Spleen (tissue), 11 donors: ENCODE measurements around the gene FAM163A. TPM values are rescaled to one million over a fixed set of nuclear protein-coding genes. Genes with fewer than 3 reads are reported as not detected.
"Not testable (repeated sequence)": the region's sequence is repeated elsewhere in the genome, so short reads cannot be mapped to it uniquely, and the experiment has no call there.

Source experiments
- DNase-seq: peaks from one replicate; pipeline ENCODE4 v3.0.0-alpha.2; 2020
- H3K27ac ChIP-seq, 8 donors: fragments of 200-600 bp; sonication (generic) in 7 of 8; 1 replicate in 4 of 8; 2 replicates in 4 of 8; pipeline versions ENCODE4 v1.5.0 to v1.8.0; 2016 to 2021; ENCODE audit warnings: inconsistent platforms in 4 of 8, mild to moderate bottlenecking in 4 of 8, moderate library complexity in 1 of 8
- H3K27me3 ChIP-seq, 7 donors: fragments of 200-600 bp; sonication (generic) in 6 of 7; replicated peaks in 1 of 7; 1 replicate in 4 of 7; 2 replicates in 3 of 7; pipeline versions ENCODE4 v1.5.0 to v1.8.0; 2016 to 2021; ENCODE audit warnings: inconsistent platforms in 3 of 7, mild to moderate bottlenecking in 1 of 7
- H3K36me3 ChIP-seq, 6 donors: fragments of 200-600 bp; sonication (generic) in 5 of 6; 1 replicate in 4 of 6; 2 replicates in 2 of 6; pipeline versions ENCODE4 v1.5.0 to v1.8.0; 2016 to 2021; ENCODE audit warnings: inconsistent platforms in 2 of 6
- H3K4me1 ChIP-seq, 6 donors: fragments of 200-600 bp; sonication (generic) in 5 of 6; 1 replicate in 3 of 6; 2 replicates in 3 of 6; pipeline versions ENCODE4 v1.5.0 to v1.8.0; 2016 to 2021; ENCODE audit warnings: inconsistent platforms in 3 of 6
- H3K4me3 ChIP-seq, 8 donors: fragments of 200-600 bp; sonication (generic) in 7 of 8; 1 replicate in 4 of 8; 2 replicates in 4 of 8; pipeline versions ENCODE4 v1.5.0 to v1.8.0; 2016 to 2021; ENCODE audit warnings: inconsistent platforms in 4 of 8, mild to moderate bottlenecking in 4 of 8, moderate library complexity in 2 of 8
- H3K9me3 ChIP-seq, 8 donors: fragments of 200-600 bp; sonication (generic) in 7 of 8; 1 replicate in 4 of 8; 2 replicates in 4 of 8; pipeline versions ENCODE4 v1.5.0 to v1.8.0; 2016 to 2021; ENCODE audit warnings: inconsistent platforms in 4 of 8
- CTCF ChIP-seq, 11 experiments: fragments of 200-600 bp in 7 of 11; fragments of 450-650 bp in 4 of 11; sonication (generic) in 4 of 11; IDR thresholded peaks in 8 of 11; conservative IDR thresholded peaks in 3 of 11; 1 replicate in 7 of 11; 2 replicates in 4 of 11; pipeline versions ENCODE4 v1.4.0 to v1.8.0; 2016 to 2021; ENCODE audit warnings: antibody characterized with exemption in 11 of 11, inconsistent platforms in 4 of 11, mild to moderate bottlenecking in 1 of 11
- POLR2A ChIP-seq, 3 donors: fragments of 450-650 bp; IDR thresholded peaks; one replicate each; pipeline ENCODE4 v1.5.1; 2017; ENCODE audit warnings: antibody characterized with exemption in 3 of 3, mild to moderate bottlenecking in 1 of 3
- POLR2AphosphoS5 ChIP-seq, 3 donors: sonication (generic); formaldehyde crosslinking; IDR thresholded peaks; one replicate each; pipeline ENCODE4 v1.5.1; 2017; ENCODE audit warnings: antibody characterized with exemption in 3 of 3
- WGBS, 5 donors: extraction: QIAGEN DNeasy Blood & Tissue Kit in 3 of 5; methylation state at CpG; one replicate each; pipeline versions ENCODE4 v1.1.5 to v1.1.7; 2013 to 2018; 5-methylcytosine and 5-hydroxymethylcytosine counted together
- intact Hi-C: fragments of 100-400 bp; cut with DNase I; formaldehyde crosslinking; loops from one replicate; pipeline ENCODE4 v1.15.0; 2023; ENCODE audit warnings: low total_unique reads
- polyA plus RNA-seq, 3 donors: library from polyadenylated mRNA; stranded (reverse); fragments of 200-250 nt; gene quantifications; one replicate each; pipeline ENCODE4 v1.2.1, GENCODE V29; 2013
- total RNA-seq, 7 donors: library from RNA; depleted of rRNA in 3 of 7; stranded (reverse); fragments of >200 nt in 3 of 7; fragmentation: NEBNext Ultra II Directional in 4 of 7; extraction: Animal tissue kit (Norgen Biotek cat#: 25700) in 4 of 7; gene quantifications; one replicate each; pipeline versions ENCODE4 v1.1.0 to v1.2.1, GENCODE V29; 2016 to 2021
- donor health status: healthy with polysubstance abuse.
- donor health status: DM: no; HTN: no; CAD: no; lungs with moderate emphysema.
- donor health status: DM: no; HTN: no; CAD: no.
- donor health status: Bipolar disorder and iron deficiency.
- donor health status: healthy.
- donor health status: DM: no; HTN: no; CAD: no.
- donor health status: DM: yes; HTN: yes; CAD: no.

Gene FAM163A
- total and polyA plus RNA-seq, 10 donors = 0.14 to 0.47 (median 0.21) TPM; not detected in 3

DNA sequence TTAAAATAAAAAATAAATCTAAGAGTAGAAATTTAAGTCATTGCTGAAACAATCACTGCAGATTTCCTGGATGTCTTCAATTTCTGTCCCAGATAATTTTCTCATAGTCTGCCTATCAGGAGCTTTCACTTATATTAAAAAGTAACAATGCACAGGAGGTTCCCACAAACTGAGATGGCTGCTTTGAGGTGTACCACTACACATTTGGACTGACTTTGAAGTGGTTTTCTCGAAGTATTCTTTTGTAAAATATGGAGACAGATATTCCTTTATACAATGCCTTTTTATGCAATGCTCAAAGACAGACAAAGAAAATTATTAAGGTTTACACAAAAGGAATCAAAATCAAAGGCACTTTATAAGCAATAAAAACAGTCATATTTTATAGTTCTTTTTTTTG, 110.0 kb downstream of the FAM163A start:
- intact Hi-C loops = no loop called here
- TF ChIP-seq CTCF (IDR thresholded peaks at IDR 0.05 in 8 of 11, conservative IDR thresholded peaks at IDR 0.05 in 3 of 11) (no peak), POLR2A (IDR thresholded peaks at IDR 0.05) (no peak), POLR2AphosphoS5 (IDR thresholded peaks at IDR 0.05) (no peak)
- Histone ChIP-seq H3K27ac (no peak overlapping the region), H3K27me3 (no peaks in the 10 kb centered on the region), H3K4me1 (peaks cover 0 to 7% (median 0%) of the 10 kb centered on the region in 6 donors), H3K36me3 (peaks cover 0 to 99% (median 45%) of the 10 kb centered on the region in 6 donors), H3K4me3 (no peak overlapping the region), H3K9me3 (no peaks in the 10 kb centered on the region)
- DNase-seq = no peak
- WGBS, 5 donors = 67 to 89% (median 86%) methylated on average over 1 of the region's 1 CpG

DNA sequence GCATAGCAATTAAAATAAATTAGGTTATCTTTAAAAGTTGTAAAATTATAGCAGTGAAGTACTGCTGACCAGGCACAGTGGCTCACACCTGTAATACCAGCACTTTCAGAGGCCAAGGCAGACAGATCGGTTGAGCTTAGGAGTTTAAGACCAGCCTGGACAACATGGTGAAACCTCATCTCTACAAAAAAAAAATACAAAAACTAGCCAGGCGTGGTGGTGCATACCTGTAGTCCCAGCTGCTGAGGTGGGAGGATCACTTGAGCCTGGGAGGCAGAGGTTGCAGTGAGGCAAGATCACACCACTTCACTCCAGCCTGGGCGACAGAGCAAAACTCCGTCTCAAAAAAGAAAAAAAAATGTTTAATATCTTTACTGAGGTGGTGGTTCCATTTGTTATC, 112.7 kb downstream of the FAM163A start:
- H3K27me3 ChIP-seq, H3K9me3 ChIP-seq, H3K4me1 ChIP-seq, DNase-seq, H3K27ac ChIP-seq, H3K4me3 ChIP-seq, intact Hi-C loops: not testable (repeated sequence)
- peaks cover 0 to 99% (median 21%) of the 10 kb centered on the region in 6 donors for H3K36me3 ChIP-seq
- WGBS, 5 donors = 93 to 98% (median 94%) methylated on average over 4 of the region's 4 CpGs

- Histone ChIP-seq H3K27me3 (no peaks in the 10 kb centered on the region), H3K27ac (no peak overlapping the region), H3K4me1 (peaks cover 0 to 7% (median 0%) of the 10 kb centered on the region in 6 donors), H3K36me3 (peaks cover 0 to 99% (median 19%) of the 10 kb centered on the region in 6 donors), H3K9me3 (no peaks in the 10 kb centered on the region), H3K4me3 (no peak overlapping the region)
- TF ChIP-seq POLR2AphosphoS5 (IDR thresholded peaks at IDR 0.05) = no peak
- intact Hi-C loops = no loop called here
- DNase-seq = no peak
- 64 to 89% (median 82%) methylated on average over 2 of the region's 2 CpGs for WGBS, 5 donors
Observed at GRCh38 chr1:179856296-179856695, 113.2 kb downstream of the FAM163A start.

- Histone ChIP-seq H3K27ac (no peak overlapping the region), H3K36me3 (peaks cover 0 to 99% (median 19%) of the 10 kb centered on the region in 6 donors), H3K9me3 (no peaks in the 10 kb centered on the region), H3K4me1 (peaks cover 0 to 7% (median 0%) of the 10 kb centered on the region in 6 donors), H3K4me3 (no peak overlapping the region), H3K27me3 (no peaks in the 10 kb centered on the region)
- intact Hi-C loops = no loop called here
- TF ChIP-seq POLR2A (IDR thresholded peaks at IDR 0.05) (no peak), CTCF (IDR thresholded peaks at IDR 0.05 in 8 of 11, conservative IDR thresholded peaks at IDR 0.05 in 3 of 11) (no peak), POLR2AphosphoS5 (IDR thresholded peaks at IDR 0.05) (no peak)
- no peak for DNase-seq
- WGBS, 5 donors = 64 to 94% (median 75%) methylated on average over 4 of the region's 4 CpGs
Observed at GRCh38 chr1:179857009-179857408, 113.9 kb downstream of the FAM163A start.

DNA sequence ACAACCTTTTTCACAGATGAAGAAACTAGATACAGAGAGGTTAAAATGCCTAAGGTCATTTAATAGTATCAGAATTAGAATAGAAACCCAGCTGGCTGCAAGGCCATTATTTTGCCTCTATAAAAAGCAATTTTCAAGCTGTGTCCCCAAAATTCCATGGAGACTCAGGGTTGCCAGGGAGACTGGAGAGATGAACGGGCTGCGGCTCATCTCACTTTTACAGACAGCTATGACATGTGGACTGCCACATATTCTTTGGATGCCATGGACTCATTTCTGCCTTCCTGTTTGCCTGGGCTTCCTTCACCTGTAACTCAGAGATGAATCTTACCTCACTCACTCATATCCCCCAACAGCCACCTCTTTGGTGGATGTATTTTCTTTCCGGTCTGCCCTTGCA, 117.6 kb downstream of the FAM163A start:
- no peak for DNase-seq
- Histone ChIP-seq H3K27ac (no peak overlapping the region), H3K4me3 (no peak overlapping the region), H3K4me1 (peaks cover 0 to 7% (median 0%) of the 10 kb centered on the region in 6 donors), H3K36me3 (peaks cover 0 to 100% (median 42%) of the 10 kb centered on the region in 6 donors), H3K9me3 (no peaks in the 10 kb centered on the region), H3K27me3 (no peaks in the 10 kb centered on the region)
- intact Hi-C loops = no loop called here
- WGBS, 5 donors = 87 to 96% (median 94%) methylated on average over 3 of the region's 3 CpGs
- TF ChIP-seq CTCF (IDR thresholded peaks at IDR 0.05 in 8 of 11, conservative IDR thresholded peaks at IDR 0.05 in 3 of 11) (no peak), POLR2A (IDR thresholded peaks at IDR 0.05) (no peak), POLR2AphosphoS5 (IDR thresholded peaks at IDR 0.05) (no peak)
